K562 (cell line): Measurements from ENCODE around the gene THAP12. TPM values are rescaled to one million over a fixed set of nuclear protein-coding genes. Genes with fewer than 3 reads are reported as not detected.

Source experiments
- ATAC-seq: fragments of 200-7000 bp; cut with Tn5 transposase; 3 replicates; pipeline ENCODE4 v1.9.1; 2020; ENCODE audit warnings: moderate library complexity
- BruUV-seq: library from RNA; stranded (reverse); fragments of 400-500 nt; replicated peaks from 2 replicates; lab custom pipeline; 2021; lab: Mats Ljungman, UMichigan
- CTCF ChIA-PET: fragments of 300-600 bp; formaldehyde crosslinking; extraction: SDS; loops from one replicate; lab custom pipeline; 2021; ENCODE audit warnings: low intra/inter-chr PET ratio; lab: Yijun Ruan, JAX
- POLR2A ChIA-PET: fragments of 300-600, 350-650 bp; sonication (Branson Sonifier 250); formaldehyde crosslinking; extraction: SDS; loops from one replicate; lab custom pipeline; 2021; ENCODE audit warnings: antibody characterized with exemption, inconsistent platforms; lab: Yijun Ruan, JAX
- DNase-seq, 4 experiments: peaks; one replicate each; pipeline versions ENCODE4 v3.0.0 to v3.0.0-alpha.2; 2011 to 2018; ENCODE audit warnings: low spot score in 3 of 4, mixed read lengths in 3 of 4; ENCODE audit errors: extremely low read depth in 1 of 4
- FAIRE-seq: peaks from 2 replicates; lab custom pipeline; 2011; peaks lifted over from hg19 to GRCh38; lab: Jason Lieb, UNC
- H2AFZ ChIP-seq: 2 replicates; pipeline ENCODE4 v1.6.0; 2011; ENCODE audit warnings: low read depth, low read length, control low read depth, inconsistent platforms
- H3K27ac ChIP-seq: fragments of 200-600 bp; 3 replicates; pipeline ENCODE4 v1.8.0; 2011; ENCODE audit warnings: low read depth, mild to moderate bottlenecking, control low read depth, inconsistent platforms, low read length, moderate library complexity, mixed read lengths; ENCODE audit errors: extremely low read depth
- H3K27me3 ChIP-seq, 2 experiments: fragments of 300-600 bp in 1 of 2; 2 replicates in 1 of 2; 3 replicates in 1 of 2; pipeline versions ENCODE4 v1.6.0 to v1.8.0; 2011; ENCODE audit warnings: inconsistent platforms in 2 of 2, low read length in 2 of 2, mild to moderate bottlenecking in 1 of 2, mixed read lengths in 1 of 2, moderate library complexity in 1 of 2; ENCODE audit not compliant: control insufficient read depth in 2 of 2, insufficient read depth in 2 of 2
- H3K36me3 ChIP-seq: fragments of 300-600 bp; 3 replicates; pipeline ENCODE4 v1.8.0; 2011; ENCODE audit warnings: mild to moderate bottlenecking, low read length, inconsistent platforms; ENCODE audit not compliant: control insufficient read depth, insufficient read depth
- H3K4me1 ChIP-seq, 2 experiments: fragments of 200-600 bp in 1 of 2; replicated peaks in 1 of 2; 2 replicates in 1 of 2; 3 replicates in 1 of 2; pipeline versions ENCODE4 v1.5.1 to v1.8.0; 2011; ENCODE audit warnings: inconsistent platforms in 2 of 2, low read length in 2 of 2, mild to moderate bottlenecking in 1 of 2, mixed read lengths in 1 of 2, moderate library complexity in 1 of 2; ENCODE audit not compliant: control insufficient read depth in 2 of 2, insufficient read depth in 2 of 2
- H3K4me2 ChIP-seq: 2 replicates; pipeline ENCODE4 v1.6.1; 2011; ENCODE audit warnings: low read length, control low read depth, inconsistent platforms, mixed read lengths; ENCODE audit not compliant: insufficient read depth
- H3K4me3 ChIP-seq: fragments of 200-600 bp; sonication (generic), shearing (Covaris generic); 2 replicates; pipeline ENCODE4 v1.5.1; 2016; ENCODE audit warnings: control low read depth, inconsistent platforms
- H3K79me2 ChIP-seq: fragments of 200-600 bp; 3 replicates; pipeline ENCODE4 v1.8.0; 2011; ENCODE audit warnings: low read length, inconsistent platforms; ENCODE audit not compliant: control insufficient read depth, insufficient read depth
- H3K9ac ChIP-seq, 2 experiments: 2 replicates each; pipeline versions ENCODE4 v1.6.0 to v1.6.1; 2011; ENCODE audit warnings: low read depth in 2 of 2, low read length in 2 of 2, control low read depth in 1 of 2, inconsistent platforms in 1 of 2, mild to moderate bottlenecking in 1 of 2, mixed read lengths in 1 of 2; ENCODE audit not compliant: insufficient read depth in 1 of 2
- H3K9me1 ChIP-seq: one replicate; pipeline ENCODE4 v1.6.0; 2011; ENCODE audit warnings: inconsistent platforms, mild to moderate bottlenecking, low read length, moderate library complexity; ENCODE audit not compliant: control insufficient read depth, insufficient read depth
- H3K9me3 ChIP-seq: replicated peaks from 2 replicates; pipeline ENCODE4 v1.5.1; 2011; ENCODE audit warnings: low read depth, low read length, inconsistent platforms; ENCODE audit not compliant: control insufficient read depth, insufficient read depth
- H4K20me1 ChIP-seq: replicated peaks from 2 replicates; pipeline ENCODE4 v1.6.1; 2011; ENCODE audit warnings: low read length, inconsistent platforms, mixed read lengths; ENCODE audit not compliant: control insufficient read depth, insufficient read depth
- C11orf30 ChIP-seq: fragments of 450-650 bp; IDR thresholded peaks from 2 replicates; pipeline ENCODE4 v1.6.1; 2016; ENCODE audit warnings: low read depth, mild to moderate bottlenecking
- CBX1 ChIP-seq: sonication (generic); IDR thresholded peaks from 2 replicates; pipeline ENCODE4 v1.6.1; 2016; ENCODE audit warnings: antibody characterized with exemption, low read depth, mild to moderate bottlenecking
- CHCHD3 ChIP-seq: fragments of 250-450 bp; sonication (Bioruptor Pico); IDR thresholded peaks from 2 replicates; pipeline ENCODE4 v2.1.2; 2022; ENCODE audit warnings: mild to moderate bottlenecking
- FOSL1 ChIP-seq: fragments of 200-800 bp; sonication (Bioruptor generic); conservative IDR thresholded peaks from 2 replicates; pipeline ENCODE4 v1.6.1; 2016; ENCODE audit warnings: missing genetic modification characterization, missing compliant biosample characterization
- HNRNPL ChIP-seq: fragments of 200-400 bp; formaldehyde crosslinking; IDR thresholded peaks from 2 replicates; pipeline ENCODE4 v1.6.1; 2017; ENCODE audit warnings: low read depth, mild to moderate bottlenecking, low read length
- MYBL2 ChIP-seq, 2 experiments: fragments of 450-650 bp in 1 of 2; sonication (generic) in 1 of 2; formaldehyde crosslinking in 1 of 2; IDR thresholded peaks; 2 replicates each; pipeline versions ENCODE4 v1.6.1 to v1.8.1; 2017 to 2022; ENCODE audit warnings: borderline replicate concordance in 1 of 2, inconsistent platforms in 1 of 2, low read depth in 1 of 2, mild to moderate bottlenecking in 1 of 2, missing genetic modification reagents in 1 of 2, moderate library complexity in 1 of 2
- SMARCE1 ChIP-seq: fragments of 450-650 bp; IDR thresholded peaks from 2 replicates; pipeline ENCODE4 v1.7.1; 2016; ENCODE audit warnings: mild to moderate bottlenecking
- XRCC5 ChIP-seq: fragments of 200-400 bp; formaldehyde crosslinking; IDR thresholded peaks from 2 replicates; pipeline ENCODE4 v1.6.1; 2017; ENCODE audit warnings: low read depth, mild to moderate bottlenecking, low read length
- ZNF766 ChIP-seq: fragments of 200-800 bp; sonication (Bioruptor generic); conservative IDR thresholded peaks from 2 replicates; pipeline ENCODE4 v1.6.1; 2016; ENCODE audit warnings: missing genetic modification characterization, missing compliant biosample characterization
- WGBS: fragments of 100-300 bp; shearing (Covaris generic); methylation state at CpG from one replicate; pipeline ENCODE4 v1.1.6; 2016; ENCODE audit warnings: low coverage, mixed read lengths; ENCODE audit not compliant: insufficient coverage; ENCODE audit errors: missing lambda C conversion rate; 5-methylcytosine and 5-hydroxymethylcytosine counted together
- in situ Hi-C: fragments of 300-500 bp; cut with MboI; formaldehyde crosslinking; loops from 4 replicates; pipeline ENCODE4 v1.15.0; 2018; ENCODE audit warnings: inconsistent platforms, mixed read lengths
- intact Hi-C: fragments of 100-400 bp; cut with micrococcal nuclease; formaldehyde crosslinking; loops from 2 replicates; pipeline ENCODE4 v1.14.2; 2022
- polyA plus RNA-seq, 8 experiments: library from polyadenylated mRNA; depleted of rRNA in 4 of 8; stranded (reverse) in 5 of 8; unstranded in 3 of 8; fragments of >200 nt; fragmentation: Nextera tagmentation in 2 of 8; fragmentation: Illumina TruSeq in 1 of 8; extraction: Ambion mirVana in 2 of 8; extraction: Trizol in 1 of 8; gene quantifications; 2 replicates each; pipeline versions ENCODE4 v1.2.1 to v1.2.3, GENCODE V29; 2011 to 2014; ENCODE audit warnings: inconsistent platforms in 1 of 8, missing spikeins in 1 of 8
- total RNA-seq, 7 experiments: library from RNA; depleted of rRNA in 6 of 7; stranded (reverse); fragments of >200 nt in 6 of 7; fragmentation: Illumina TruSeq in 2 of 7; extraction: Trizol in 2 of 7; gene quantifications; 2 replicates each; pipeline versions ENCODE4 v1.2.1 to v1.2.3, GENCODE V29; 2011 to 2021; ENCODE audit warnings: low replicate concordance in 1 of 7
- TF ChIP-seq, protein P1 (sequence below), 2 experiments: fragments of 450-650 bp; IDR thresholded peaks; 2 replicates each; pipeline ENCODE4 v1.6.1; 2018; ENCODE audit warnings: mild to moderate bottlenecking in 2 of 2, low read depth in 1 of 2; ENCODE audit not compliant: partially characterized antibody in 2 of 2

THAP12 gene
- total and polyA plus RNA-seq, 9 of the 15 experiments (the other 6 are each of a cell fraction or from before 2014, with no cell fraction given): 28.1 to 103 (median 57.8) TPM

DNA sequence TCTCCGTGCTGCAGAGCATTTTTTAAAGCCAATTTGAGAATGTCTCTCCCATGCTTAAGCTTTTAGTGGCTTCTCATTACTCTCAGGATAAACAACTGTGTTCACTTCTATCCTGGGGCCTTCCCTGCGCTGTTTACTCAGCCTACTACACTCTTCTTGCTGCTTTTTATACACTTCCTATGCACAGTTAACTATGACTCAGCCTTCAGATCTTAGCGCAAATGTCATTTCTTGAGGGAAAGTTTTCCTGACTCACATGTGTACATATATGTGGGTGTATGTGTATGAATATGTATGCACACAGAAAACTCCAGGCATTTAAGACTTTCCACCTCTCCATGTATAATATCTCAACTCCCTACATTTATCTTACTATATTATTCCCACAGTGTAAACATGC lies 9.8 kb downstream of the THAP12 start (continued):
- TF ChIP-seq ZNF766 (no peak), C11orf30 (peak; percentile 68; the same call in 1 of the 2 replicates), XRCC5 (no peak), MYBL2 (IDR thresholded peaks at IDR 0.05; ENCODE audit: low read depth) (no peak), MYBL2 (CRISPR knock-in tag; IDR thresholded peaks at IDR 0.05; ENCODE audit: borderline replicate concordance) (no peak), FOSL1 (tag) (peak; percentile 82)

DNA sequence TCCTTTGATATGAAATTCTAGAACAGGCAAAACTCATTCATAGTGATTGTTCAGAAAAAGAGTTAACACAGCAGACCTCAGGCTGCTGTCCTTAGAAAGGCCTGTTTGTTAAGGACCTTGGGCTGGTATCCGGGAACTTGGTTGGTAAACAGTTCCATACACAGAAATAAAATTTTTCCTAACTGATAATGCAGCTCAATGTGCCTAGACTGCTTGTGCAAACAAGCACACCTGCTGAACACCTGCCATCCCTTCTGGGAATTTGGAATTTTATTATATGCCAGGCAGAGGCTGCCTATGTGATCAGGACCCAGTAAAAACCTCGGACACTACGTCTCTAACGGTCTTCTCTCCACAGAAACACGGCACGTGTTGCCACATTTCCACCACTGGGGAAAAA lies 11.5 kb downstream of the THAP12 start:
- H4K20me1 ChIP-seq: peaks cover 15% of the 10 kb centered on the region
- no peak overlapping the region for H3K27ac ChIP-seq
- no peak overlapping the region for H3K4me3 ChIP-seq
- in situ Hi-C loops: no loop called here
- WGBS: 89% methylated on average over 6 of the region's 6 CpGs
- H3K79me2 ChIP-seq: peaks cover 92% of the 10 kb centered on the region
- CTCF ChIA-PET: no interaction called here
- intact Hi-C loops: no loop called here
- FAIRE-seq (no peak), ATAC-seq (no peak), DNase-seq (no peak)
- H3K9me1 ChIP-seq: no peaks in the 10 kb centered on the region
- peaks cover 8% of the 10 kb centered on the region; the same call in 2 of the 3 replicates for H3K36me3 ChIP-seq
- peaks cover 15 to 17% of the 10 kb centered on the region in 2 experiments for H3K4me1 ChIP-seq
- BruUV-seq: no TSS peak
- H3K9ac ChIP-seq: no peak overlapping the region
- H3K9me3 ChIP-seq: no peaks in the 10 kb centered on the region
- no peak for TF ChIP-seq SMARCE1
- no peak for TF ChIP-seq HNRNPL
- TF ChIP-seq CBX1: no peak
- TF ChIP-seq, protein P1, sequence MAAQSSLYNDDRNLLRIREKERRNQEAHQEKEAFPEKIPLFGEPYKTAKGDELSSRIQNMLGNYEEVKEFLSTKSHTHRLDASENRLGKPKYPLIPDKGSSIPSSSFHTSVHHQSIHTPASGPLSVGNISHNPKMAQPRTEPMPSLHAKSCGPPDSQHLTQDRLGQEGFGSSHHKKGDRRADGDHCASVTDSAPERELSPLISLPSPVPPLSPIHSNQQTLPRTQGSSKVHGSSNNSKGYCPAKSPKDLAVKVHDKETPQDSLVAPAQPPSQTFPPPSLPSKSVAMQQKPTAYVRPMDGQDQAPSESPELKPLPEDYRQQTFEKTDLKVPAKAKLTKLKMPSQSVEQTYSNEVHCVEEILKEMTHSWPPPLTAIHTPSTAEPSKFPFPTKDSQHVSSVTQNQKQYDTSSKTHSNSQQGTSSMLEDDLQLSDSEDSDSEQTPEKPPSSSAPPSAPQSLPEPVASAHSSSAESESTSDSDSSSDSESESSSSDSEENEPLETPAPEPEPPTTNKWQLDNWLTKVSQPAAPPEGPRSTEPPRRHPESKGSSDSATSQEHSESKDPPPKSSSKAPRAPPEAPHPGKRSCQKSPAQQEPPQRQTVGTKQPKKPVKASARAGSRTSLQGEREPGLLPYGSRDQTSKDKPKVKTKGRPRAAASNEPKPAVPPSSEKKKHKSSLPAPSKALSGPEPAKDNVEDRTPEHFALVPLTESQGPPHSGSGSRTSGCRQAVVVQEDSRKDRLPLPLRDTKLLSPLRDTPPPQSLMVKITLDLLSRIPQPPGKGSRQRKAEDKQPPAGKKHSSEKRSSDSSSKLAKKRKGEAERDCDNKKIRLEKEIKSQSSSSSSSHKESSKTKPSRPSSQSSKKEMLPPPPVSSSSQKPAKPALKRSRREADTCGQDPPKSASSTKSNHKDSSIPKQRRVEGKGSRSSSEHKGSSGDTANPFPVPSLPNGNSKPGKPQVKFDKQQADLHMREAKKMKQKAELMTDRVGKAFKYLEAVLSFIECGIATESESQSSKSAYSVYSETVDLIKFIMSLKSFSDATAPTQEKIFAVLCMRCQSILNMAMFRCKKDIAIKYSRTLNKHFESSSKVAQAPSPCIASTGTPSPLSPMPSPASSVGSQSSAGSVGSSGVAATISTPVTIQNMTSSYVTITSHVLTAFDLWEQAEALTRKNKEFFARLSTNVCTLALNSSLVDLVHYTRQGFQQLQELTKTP (IDR thresholded peaks at IDR 0.05; ENCODE audit: low read depth in 1 of 2, partially characterized antibody in 2 of 2): no peak
- no peak for TF ChIP-seq CHCHD3 (CRISPR knock-in tag)
- H3K4me2 ChIP-seq: no peak overlapping the region
- no peaks in the 10 kb centered on the region for H3K27me3 ChIP-seq
- POLR2A ChIA-PET: no interaction called here
- no peak overlapping the region for H2AFZ ChIP-seq
